ENCODE data around the gene RRAS2. TPM values are rescaled to one million over a fixed set of nuclear protein-coding genes. Genes with fewer than 3 reads are reported as not detected.
"Not testable (repeated sequence)": the region's sequence is repeated elsewhere in the genome, so short reads cannot be mapped to it uniquely, and the experiment has no call there.

The RRAS2 gene
- total RNA-seq, 2 experiments from 2014 or later, result 97.3 to 98.1 TPM

- H3K36me3 Mint-ChIP-seq (ENCODE audit: low read depth), result peaks cover 1% of the 10 kb centered on the region
- H3K4me3 Mint-ChIP-seq, result no peak overlapping the region
- H3K27ac Mint-ChIP-seq, result no peak overlapping the region
- peaks cover 3% of the 10 kb centered on the region for H3K9me3 Mint-ChIP-seq (ENCODE audit: insufficient read depth)
- H3K4me1 Mint-ChIP-seq (ENCODE audit: low read depth), result peaks cover 70% of the 10 kb centered on the region
- DNase-seq (no peak), ATAC-seq (no peak)
- POLR2A ChIA-PET, result no interaction called here
- CTCF ChIA-PET, result interaction anchor here (1.5 to 3.7 kb wide), 4 partner anchors 8 to 62 kb away, joined by 4 to 12 read pairs (median 8); no protein-coding TSS in a partner anchor
- H3K27me3 Mint-ChIP-seq (ENCODE audit: low read depth), result no peaks in the 10 kb centered on the region
Measured at GRCh38 chr11:14370496-14370895, 11.5 kb upstream of the RRAS2 start.

GRCh38 chr11:14369598-14369997 lies 10.6 kb upstream of the RRAS2 start:
- DNase-seq (no peak), ATAC-seq (no peak)
- peaks cover 3% of the 10 kb centered on the region for H3K9me3 Mint-ChIP-seq (ENCODE audit: insufficient read depth)
- H3K4me1 Mint-ChIP-seq (ENCODE audit: low read depth), result peaks cover 62% of the 10 kb centered on the region
- POLR2A ChIA-PET, result no interaction called here
- H3K27ac Mint-ChIP-seq, result no peak overlapping the region
- H3K4me3 Mint-ChIP-seq, result no peak overlapping the region
- peaks cover 1% of the 10 kb centered on the region for H3K36me3 Mint-ChIP-seq (ENCODE audit: low read depth)
- CTCF ChIA-PET, result interaction anchor here (0.9 to 3.7 kb wide), 6 partner anchors 11 to 86 kb away, joined by 3 to 12 read pairs (median 4); no protein-coding TSS in a partner anchor
- no peaks in the 10 kb centered on the region for H3K27me3 Mint-ChIP-seq (ENCODE audit: low read depth)

- Mint-ChIP-seq H3K36me3 (ENCODE audit: low read depth) (no peaks in the 10 kb centered on the region), H3K4me1 (ENCODE audit: low read depth) (peaks cover 59% of the 10 kb centered on the region), H3K9me3 (ENCODE audit: insufficient read depth) (no peaks in the 10 kb centered on the region), H3K27ac (peak overlapping the region; percentile 60), H3K4me3 (peak overlapping the region; percentile 28), H3K27me3 (ENCODE audit: low read depth) (no peaks in the 10 kb centered on the region)
- DNase-seq (no peak), ATAC-seq (peak; percentile 69)
- CTCF ChIA-PET, result interaction anchor here (0.9 to 1.7 kb wide), 4 partner anchors 38 to 89 kb away, joined by 3 to 7 read pairs (median 5); no protein-coding TSS in a partner anchor
- POLR2A ChIA-PET, result interaction anchor here (1.0 kb wide), 1 partner anchor 63 kb away, joined by 3 read pairs; no protein-coding TSS in a partner anchor
Measured at GRCh38 chr11:14366936-14367335, 8.0 kb upstream of the RRAS2 start.

GRCh38 chr11:14364322-14364721 lies 5.3 kb upstream of the RRAS2 start:
- Mint-ChIP-seq H3K4me1 (ENCODE audit: low read depth) (peaks cover 62% of the 10 kb centered on the region), H3K4me3 (no peak overlapping the region)
- CTCF ChIA-PET, result interaction anchor here (0.7 kb wide), 1 partner anchor 63 kb away, joined by 3 read pairs; no protein-coding TSS in a partner anchor

GRCh38 chr11:14362611-14363010 lies 3.6 kb upstream of the RRAS2 start:
- no peak for DNase-seq
- POLR2A ChIA-PET, result interaction anchor here (0.6 to 1.5 kb wide), 2 partner anchors 12 to 103 kb away, joined by 3 to 4 read pairs; no protein-coding TSS in a partner anchor
- peaks cover 3% of the 10 kb centered on the region for H3K36me3 Mint-ChIP-seq (ENCODE audit: low read depth)
- H3K27ac Mint-ChIP-seq, result no peak overlapping the region
- peaks cover 52% of the 10 kb centered on the region for H3K4me1 Mint-ChIP-seq (ENCODE audit: low read depth)
- no peaks in the 10 kb centered on the region for H3K9me3 Mint-ChIP-seq (ENCODE audit: insufficient read depth)
- no peak for ATAC-seq
- CTCF ChIA-PET, result interaction anchor here (1.0 to 2.1 kb wide), 6 partner anchors 8 to 93 kb away, joined by 3 to 9 read pairs (median 4); no protein-coding TSS in a partner anchor
- H3K27me3 Mint-ChIP-seq (ENCODE audit: low read depth), result no peaks in the 10 kb centered on the region
- H3K4me3 Mint-ChIP-seq, result no peak overlapping the region

More at GRCh38 chr11:14364322-14364721, 5.3 kb upstream of the RRAS2 start:
- DNase-seq (no peak), ATAC-seq (no peak)
- H3K27ac Mint-ChIP-seq, result no peak overlapping the region
- no peaks in the 10 kb centered on the region for H3K27me3 Mint-ChIP-seq (ENCODE audit: low read depth)
- POLR2A ChIA-PET, result no interaction called here
- H3K9me3 Mint-ChIP-seq (ENCODE audit: insufficient read depth), result no peaks in the 10 kb centered on the region
- no peaks in the 10 kb centered on the region for H3K36me3 Mint-ChIP-seq (ENCODE audit: low read depth)

GRCh38 chr11:14361951-14362350 lies 3.0 kb upstream of the RRAS2 start:
- Mint-ChIP-seq H3K36me3 (ENCODE audit: low read depth) (peaks cover 8% of the 10 kb centered on the region), H3K27ac (no peak overlapping the region), H3K9me3 (ENCODE audit: insufficient read depth) (no peaks in the 10 kb centered on the region), H3K27me3 (ENCODE audit: low read depth) (no peaks in the 10 kb centered on the region), H3K4me3 (no peak overlapping the region), H3K4me1 (ENCODE audit: low read depth) (peaks cover 52% of the 10 kb centered on the region)
- CTCF ChIA-PET, result interaction anchor here (1.1 to 2.1 kb wide), 5 partner anchors 9 to 61 kb away, joined by 3 to 9 read pairs (median 5); no protein-coding TSS in a partner anchor
- ATAC-seq (no peak), DNase-seq (no peak)
- POLR2A ChIA-PET, result interaction anchor here (1.5 kb wide), 1 partner anchor 13 kb away, joined by 4 read pairs; no protein-coding TSS in a partner anchor

GRCh38 chr11:14360976-14361375 lies 2.0 kb upstream of the RRAS2 start:
- CTCF ChIA-PET, result interaction anchor here (2.1 kb wide), 1 partner anchor 10 kb away, joined by 9 read pairs; no protein-coding TSS in a partner anchor
- Mint-ChIP-seq H3K36me3 (ENCODE audit: low read depth) (peaks cover 14% of the 10 kb centered on the region), H3K4me1 (ENCODE audit: low read depth) (peaks cover 51% of the 10 kb centered on the region), H3K4me3 (no peak overlapping the region), H3K27me3 (ENCODE audit: low read depth) (no peaks in the 10 kb centered on the region), H3K27ac (no peak overlapping the region), H3K9me3 (ENCODE audit: insufficient read depth) (no peaks in the 10 kb centered on the region)
- DNase-seq, result no peak
- POLR2A ChIA-PET, result interaction anchor here (0.7 kb wide), 1 partner anchor 53 kb away, joined by 3 read pairs; no protein-coding TSS in a partner anchor
- ATAC-seq, result no peak

- CTCF ChIA-PET, result interaction anchor here (0.9 to 1.1 kb wide), 2 partner anchors 14 to 59 kb away, joined by 3 read pairs; no protein-coding TSS in a partner anchor
Measured at GRCh38 chr11:14359501-14360031, 583 bp upstream of the RRAS2 start.

GRCh38 chr11:14357881-14358728 lies 878 bp downstream of the RRAS2 start:
- Mint-ChIP-seq H3K4me1 (ENCODE audit: low read depth) (peaks cover 69% of the 10 kb centered on the region), H3K9me3 (ENCODE audit: insufficient read depth) (no peaks in the 10 kb centered on the region), H3K27me3 (ENCODE audit: low read depth) (no peaks in the 10 kb centered on the region), H3K4me3 (peak overlapping the region; percentile 98), H3K36me3 (ENCODE audit: low read depth) (peaks cover 37% of the 10 kb centered on the region), H3K27ac (peak overlapping the region; percentile 92)
- DNase-seq, result peak; percentile 55
- CTCF ChIA-PET, result interaction anchor here (1.3 to 1.8 kb wide), 6 partner anchors 12 to 97 kb away, joined by 3 to 7 read pairs (median 4); no protein-coding TSS in a partner anchor
- POLR2A ChIA-PET, result interaction anchor here (0.7 to 1.1 kb wide), 2 partner anchors 44 to 58 kb away, joined by 3 to 5 read pairs; no protein-coding TSS in a partner anchor
- ATAC-seq, result peak; percentile 65

More at GRCh38 chr11:14359501-14360031, 583 bp upstream of the RRAS2 start:
- DNase-seq (no peak), ATAC-seq (no peak)
- peak overlapping the region; percentile 30 for H3K27ac Mint-ChIP-seq
- peaks cover 25% of the 10 kb centered on the region for H3K36me3 Mint-ChIP-seq (ENCODE audit: low read depth)
- POLR2A ChIA-PET, result interaction anchor here (0.6 kb wide), 1 partner anchor 653 kb away, joined by 3 read pairs; no protein-coding TSS in a partner anchor
- H3K4me3 Mint-ChIP-seq, result peak overlapping the region; percentile 73
- no peaks in the 10 kb centered on the region for H3K27me3 Mint-ChIP-seq (ENCODE audit: low read depth)
- H3K4me1 Mint-ChIP-seq (ENCODE audit: low read depth), result peaks cover 56% of the 10 kb centered on the region
- no peaks in the 10 kb centered on the region for H3K9me3 Mint-ChIP-seq (ENCODE audit: insufficient read depth)

- ChIA-PET POLR2A (no interaction called here), CTCF (interaction anchor here (0.8 to 1.5 kb wide), 4 partner anchors 36 to 63 kb away, joined by 3 to 5 read pairs (median 4); no protein-coding TSS in a partner anchor)
- H3K4me3 Mint-ChIP-seq, result peak overlapping the region; percentile 44
- no peak overlapping the region for H3K27ac Mint-ChIP-seq
- no peaks in the 10 kb centered on the region for H3K27me3 Mint-ChIP-seq (ENCODE audit: low read depth)
- peaks cover 59% of the 10 kb centered on the region for H3K4me1 Mint-ChIP-seq (ENCODE audit: low read depth)
- H3K9me3 Mint-ChIP-seq (ENCODE audit: insufficient read depth), result no peaks in the 10 kb centered on the region
- ATAC-seq (no peak), DNase-seq (no peak)
- H3K36me3 Mint-ChIP-seq (ENCODE audit: low read depth), result peaks cover 39% of the 10 kb centered on the region
Measured at GRCh38 chr11:14356342-14356741, 2.6 kb downstream of the RRAS2 start.

GRCh38 chr11:14354604-14355003 lies 4.4 kb downstream of the RRAS2 start:
- H3K4me3 Mint-ChIP-seq; H3K27me3 Mint-ChIP-seq (ENCODE audit: low read depth); POLR2A ChIA-PET; ATAC-seq; H3K27ac Mint-ChIP-seq; DNase-seq: not testable (repeated sequence)
- CTCF ChIA-PET, result interaction anchor here (0.7 kb wide), 1 partner anchor 54 kb away, joined by 3 read pairs; no protein-coding TSS in a partner anchor
- H3K4me1 Mint-ChIP-seq (ENCODE audit: low read depth), result peaks cover 68% of the 10 kb centered on the region
- H3K9me3 Mint-ChIP-seq (ENCODE audit: insufficient read depth), result peaks cover 11% of the 10 kb centered on the region
- H3K36me3 Mint-ChIP-seq (ENCODE audit: low read depth), result peaks cover 56% of the 10 kb centered on the region

Measured in activated CD8-positive, alpha-beta T cell treated with anti-CD3 and anti-CD28 coated beads, Interleukin-2, amount 10 ng/mL, durations not matched to agents 7 days and 5 days (primary cell).